PC-3 (cell line): ENCODE results near the gene BAIAP3.

ENCODE experiments used
- EZH2 ChIP-seq: fragments of 300-600 bp; sonication (generic); IDR thresholded peaks from one replicate; pipeline ENCODE4 v1.6.1; 2017; ENCODE audit warnings: antibody characterized with exemption, mild to moderate bottlenecking, low read length; ENCODE audit not compliant: unreplicated experiment
- TF ChIP-seq, protein P1 (sequence below): fragments of 300-600 bp; sonication (generic); conservative IDR thresholded peaks from 2 replicates; pipeline ENCODE4 v1.5.1; 2017; ENCODE audit warnings: antibody characterized with exemption, low read depth, mild to moderate bottlenecking, low read length

DNA sequence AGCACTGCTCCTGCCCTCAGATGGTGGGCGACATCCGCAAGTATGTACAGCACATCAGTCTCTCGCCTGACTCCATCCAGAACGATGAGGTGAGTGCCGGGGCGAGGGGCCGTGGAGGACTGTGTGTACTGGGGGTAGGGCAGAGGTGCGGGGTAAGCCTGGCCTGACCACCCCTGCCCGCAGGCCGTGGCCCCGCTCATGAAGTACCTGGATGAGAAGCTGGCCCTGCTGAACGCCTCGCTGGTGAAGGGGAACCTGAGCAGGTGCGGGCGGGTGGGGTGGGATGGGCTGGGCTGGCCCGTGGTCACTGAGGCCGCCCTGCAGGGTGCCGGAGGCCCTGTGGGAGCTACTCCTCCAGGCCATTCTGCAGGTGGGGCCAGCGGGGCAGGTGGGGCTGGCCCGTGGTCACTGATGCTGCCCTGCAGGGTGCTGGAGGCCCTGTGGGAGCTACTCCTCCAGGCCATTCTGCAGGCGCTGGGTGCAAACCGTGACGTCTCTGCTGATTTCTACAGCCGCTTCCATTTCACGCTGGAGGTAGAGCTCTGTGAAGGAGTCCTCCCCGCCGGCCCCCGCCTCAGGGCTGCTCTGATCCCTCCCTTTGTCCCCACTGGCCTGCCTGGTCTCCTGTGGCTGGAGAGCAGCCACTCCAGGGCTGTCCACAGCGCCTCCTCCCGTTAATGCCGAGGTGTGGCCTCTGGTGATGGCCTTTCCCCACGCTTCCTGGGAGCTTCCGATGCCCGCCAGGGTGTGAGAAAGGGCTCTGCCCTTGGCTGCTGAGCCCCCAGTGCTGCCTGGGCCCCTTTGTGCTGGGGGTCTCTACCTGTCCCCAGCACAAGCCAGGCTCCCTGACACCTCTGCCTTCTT is 13.2 kb downstream of the BAIAP3 start:
- TF ChIP-seq, protein P1, sequence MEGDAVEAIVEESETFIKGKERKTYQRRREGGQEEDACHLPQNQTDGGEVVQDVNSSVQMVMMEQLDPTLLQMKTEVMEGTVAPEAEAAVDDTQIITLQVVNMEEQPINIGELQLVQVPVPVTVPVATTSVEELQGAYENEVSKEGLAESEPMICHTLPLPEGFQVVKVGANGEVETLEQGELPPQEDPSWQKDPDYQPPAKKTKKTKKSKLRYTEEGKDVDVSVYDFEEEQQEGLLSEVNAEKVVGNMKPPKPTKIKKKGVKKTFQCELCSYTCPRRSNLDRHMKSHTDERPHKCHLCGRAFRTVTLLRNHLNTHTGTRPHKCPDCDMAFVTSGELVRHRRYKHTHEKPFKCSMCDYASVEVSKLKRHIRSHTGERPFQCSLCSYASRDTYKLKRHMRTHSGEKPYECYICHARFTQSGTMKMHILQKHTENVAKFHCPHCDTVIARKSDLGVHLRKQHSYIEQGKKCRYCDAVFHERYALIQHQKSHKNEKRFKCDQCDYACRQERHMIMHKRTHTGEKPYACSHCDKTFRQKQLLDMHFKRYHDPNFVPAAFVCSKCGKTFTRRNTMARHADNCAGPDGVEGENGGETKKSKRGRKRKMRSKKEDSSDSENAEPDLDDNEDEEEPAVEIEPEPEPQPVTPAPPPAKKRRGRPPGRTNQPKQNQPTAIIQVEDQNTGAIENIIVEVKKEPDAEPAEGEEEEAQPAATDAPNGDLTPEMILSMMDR = 0 out of 2 replicates have a peak, but pooled peaks have one; percentile 20
- TF ChIP-seq EZH2 = no peak
